Brain pericyte (primary cell): ENCODE data around the gene CAPN2.

Source experiments
- DNase-seq: peaks from one replicate; pipeline ENCODE4 v3.0.0-alpha.2; 2012; ENCODE audit warnings: low read depth, low spot score

The CAPN2 gene

GRCh38 chr1:223712194-223712849, at the start of gene CAPN2:
TSS of gene CAPN2 (plus strand) at chr1:223712539. CDS start at chr1:223712641, 102 bp downstream.
- DNase-seq = no peak

- no peak for DNase-seq
Measured at GRCh38 chr1:223662943-223663342, 49.4 kb upstream of the CAPN2 start.

- DNase-seq = no peak
Measured at GRCh38 chr1:223664106-223664505, 48.2 kb upstream of the CAPN2 start.

- no peak for DNase-seq
Measured at GRCh38 chr1:223665592-223666312, 46.6 kb upstream of the CAPN2 start, which contains the start of gene CAPN8. TSS of gene CAPN8 (minus strand) at chr1:223665701. CDS start at chr1:223665646, 55 bp downstream.

GRCh38 chr1:223667484-223668182, 44.7 kb upstream of the CAPN2 start:
- no peak for DNase-seq

- DNase-seq = no peak
Measured at GRCh38 chr1:223669003-223669795, 43.1 kb upstream of the CAPN2 start.

- no peak for DNase-seq
Measured at GRCh38 chr1:223670458-223671159, 41.7 kb upstream of the CAPN2 start.

- no peak for DNase-seq
Measured at GRCh38 chr1:223674119-223674890, 38.0 kb upstream of the CAPN2 start.

- DNase-seq = no peak
Measured at GRCh38 chr1:223678841-223679240, 33.5 kb upstream of the CAPN2 start.

- no peak for DNase-seq
Measured at GRCh38 chr1:223680188-223680587, 32.2 kb upstream of the CAPN2 start.

- DNase-seq = no peak
Measured at GRCh38 chr1:223682502-223682901, 29.8 kb upstream of the CAPN2 start.

- DNase-seq = no peak
Measured at GRCh38 chr1:223683586-223684487, 28.5 kb upstream of the CAPN2 start.

GRCh38 chr1:223684488-223684792, 27.9 kb upstream of the CAPN2 start:
- no peak for DNase-seq

GRCh38 chr1:223691121-223691520, 21.2 kb upstream of the CAPN2 start:
- DNase-seq = no peak

- no peak for DNase-seq
Measured at GRCh38 chr1:223695014-223695548, 17.3 kb upstream of the CAPN2 start.

- DNase-seq = no peak
Measured at GRCh38 chr1:223695941-223696340, 16.4 kb upstream of the CAPN2 start.

- DNase-seq = no peak
Measured at GRCh38 chr1:223700388-223700918, 11.9 kb upstream of the CAPN2 start.

- no peak for DNase-seq
Measured at GRCh38 chr1:223700942-223701637, 11.2 kb upstream of the CAPN2 start.
